ENCODE data around the gene HNRNPAB.

DNA sequence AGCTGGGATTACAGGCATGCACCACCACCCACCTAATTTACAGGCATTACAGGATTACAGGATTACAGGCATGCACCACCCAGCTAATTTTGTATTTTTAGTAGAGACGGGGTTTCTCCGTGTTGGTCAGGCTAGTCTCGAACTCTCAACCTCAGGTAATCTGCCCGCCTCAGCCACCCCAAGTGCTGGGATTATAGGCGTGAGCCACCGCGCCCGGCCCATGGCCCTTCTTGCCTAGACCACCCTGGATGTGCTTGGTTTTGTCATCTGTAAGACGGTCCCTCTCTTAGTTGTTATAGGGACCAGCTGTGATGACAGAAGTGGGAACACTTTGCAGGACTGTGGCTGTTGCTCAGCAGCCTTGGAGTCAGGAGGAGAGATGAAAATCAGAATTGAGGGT is 31.8 kb downstream of the HNRNPAB start:
- TF ChIP-seq, protein P1, sequence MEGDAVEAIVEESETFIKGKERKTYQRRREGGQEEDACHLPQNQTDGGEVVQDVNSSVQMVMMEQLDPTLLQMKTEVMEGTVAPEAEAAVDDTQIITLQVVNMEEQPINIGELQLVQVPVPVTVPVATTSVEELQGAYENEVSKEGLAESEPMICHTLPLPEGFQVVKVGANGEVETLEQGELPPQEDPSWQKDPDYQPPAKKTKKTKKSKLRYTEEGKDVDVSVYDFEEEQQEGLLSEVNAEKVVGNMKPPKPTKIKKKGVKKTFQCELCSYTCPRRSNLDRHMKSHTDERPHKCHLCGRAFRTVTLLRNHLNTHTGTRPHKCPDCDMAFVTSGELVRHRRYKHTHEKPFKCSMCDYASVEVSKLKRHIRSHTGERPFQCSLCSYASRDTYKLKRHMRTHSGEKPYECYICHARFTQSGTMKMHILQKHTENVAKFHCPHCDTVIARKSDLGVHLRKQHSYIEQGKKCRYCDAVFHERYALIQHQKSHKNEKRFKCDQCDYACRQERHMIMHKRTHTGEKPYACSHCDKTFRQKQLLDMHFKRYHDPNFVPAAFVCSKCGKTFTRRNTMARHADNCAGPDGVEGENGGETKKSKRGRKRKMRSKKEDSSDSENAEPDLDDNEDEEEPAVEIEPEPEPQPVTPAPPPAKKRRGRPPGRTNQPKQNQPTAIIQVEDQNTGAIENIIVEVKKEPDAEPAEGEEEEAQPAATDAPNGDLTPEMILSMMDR (IDR thresholded peaks at IDR 0.05) = no peak
- TF ChIP-seq EP300 (IDR thresholded peaks at IDR 0.05) (no peak), POLR2A (IDR thresholded peaks at IDR 0.05) (no peak), POLR2AphosphoS5 (IDR thresholded peaks at IDR 0.05) (no peak)
